Anterior cingulate cortex (tissue), 58 donors: ENCODE measurements around the gene CHL1.

Source experiments
- DNase-seq, 58 donors: peaks; one replicate each; lab custom pipeline; 2025; lab: John Stamatoyannopoulos, UW

CHL1 gene

GRCh38 chr3:380801-381200, 184.2 kb downstream of the CHL1 start:
- no peak for DNase-seq

GRCh38 chr3:385151-385550, 188.6 kb downstream of the CHL1 start:
- DNase-seq: no peak

- no peak for DNase-seq
Observed at GRCh38 chr3:394775-395174, 198.2 kb downstream of the CHL1 start.

- no peak for DNase-seq
Observed at GRCh38 chr3:396293-396692, 199.7 kb downstream of the CHL1 start.

GRCh38 chr3:399647-400046, 203.1 kb downstream of the CHL1 start:
- DNase-seq: no peak

GRCh38 chr3:403826-404225, 207.3 kb downstream of the CHL1 start:
- no peak for DNase-seq

- no peak for DNase-seq
Observed at GRCh38 chr3:409011-409410, 212.4 kb downstream of the CHL1 start.

- no peak for DNase-seq
Observed at GRCh38 chr3:411226-411625, 214.7 kb downstream of the CHL1 start.

- no peak for DNase-seq
Observed at GRCh38 chr3:414063-414462, 217.5 kb downstream of the CHL1 start.

GRCh38 chr3:418239-418929, 221.8 kb downstream of the CHL1 start:
- DNase-seq: no peak

GRCh38 chr3:420584-420983, 224.0 kb downstream of the CHL1 start:
- DNase-seq: no peak

- peak in 31 of 58 donors; percentile 1 to 58 (median 20) for DNase-seq
Observed at GRCh38 chr3:425079-425478, 228.5 kb downstream of the CHL1 start.

- DNase-seq: no peak
Observed at GRCh38 chr3:426072-426471, 229.5 kb downstream of the CHL1 start.

GRCh38 chr3:427128-427527, 230.6 kb downstream of the CHL1 start:
- DNase-seq: no peak

GRCh38 chr3:430186-430585, 233.6 kb downstream of the CHL1 start:
- no peak for DNase-seq

- DNase-seq: no peak
Observed at GRCh38 chr3:435161-435560, 238.6 kb downstream of the CHL1 start.

- no peak for DNase-seq
Observed at GRCh38 chr3:436053-436452, 239.5 kb downstream of the CHL1 start.

- DNase-seq: no peak
Observed at GRCh38 chr3:440826-441225, 244.3 kb downstream of the CHL1 start.

- DNase-seq: no peak
Observed at GRCh38 chr3:445960-446359, 249.4 kb downstream of the CHL1 start.

- no peak for DNase-seq
Observed at GRCh38 chr3:447671-448070, 251.1 kb downstream of the CHL1 start.

- no peak for DNase-seq
Observed at GRCh38 chr3:449711-450110, 253.1 kb downstream of the CHL1 start.

- DNase-seq: no peak
Observed at GRCh38 chr3:452221-452620, 255.7 kb downstream of the CHL1 start.

GRCh38 chr3:453106-453505, 256.5 kb downstream of the CHL1 start:
- no peak for DNase-seq
